ENCODE results near the gene CASS4. TPM values are rescaled to one million over a fixed set of nuclear protein-coding genes. Genes with fewer than 3 reads are reported as not detected.

CASS4 gene
- total and polyA plus RNA-seq, 7 donors: 0.08 to 0.73 (median 0.34) TPM

DNA sequence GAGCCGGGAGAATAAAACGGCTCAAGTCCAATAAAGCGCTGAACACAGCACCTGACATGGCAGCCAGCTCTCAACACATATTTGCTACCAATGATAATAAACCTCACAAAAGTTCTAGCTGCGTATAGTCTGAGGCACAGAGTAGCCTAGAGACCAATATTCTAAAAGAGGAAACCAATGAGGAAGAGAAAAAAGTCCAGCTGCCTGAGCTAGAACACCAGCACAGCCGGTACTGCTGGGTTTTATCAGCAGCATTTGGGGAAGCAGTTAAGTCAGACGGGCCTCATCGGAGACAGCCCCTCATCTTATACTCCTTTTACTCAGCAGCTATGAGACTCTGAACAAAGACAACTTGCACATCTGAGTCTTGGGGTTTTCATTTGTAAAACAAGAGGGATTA, 53.9 kb downstream of the CASS4 start:
- WGBS, 3 donors: 54 to 76% (median 64%) methylated on average over 7 of the region's 7 CpGs
- Histone ChIP-seq H3K27ac (no peak overlapping the region), H3K4me1 (peaks cover 14% of the 10 kb centered on the region), H3K4me3 (no peak overlapping the region), H3K27me3 (ENCODE audit: insufficient read depth in 3 of 3, low read length in 2 of 3) (no peaks in the 10 kb centered on the region), H3K36me3 (ENCODE audit: insufficient read depth in 1 of 2, low read depth in 1 of 2) (peaks cover 0 to 5% of the 10 kb centered on the region in 2 donors), H3K9me3 (no peaks in the 10 kb centered on the region)
- intact Hi-C loops (cut with DNase I): loop anchor here in 1 of 2 donors (5.0 kb wide), 1 partner anchor 59 kb away; no protein-coding TSS in a partner anchor
- TF ChIP-seq CTCF (IDR thresholded peaks at IDR 0.05): no peak
- DNase-seq: no peak
- no peak for ATAC-seq

DNA sequence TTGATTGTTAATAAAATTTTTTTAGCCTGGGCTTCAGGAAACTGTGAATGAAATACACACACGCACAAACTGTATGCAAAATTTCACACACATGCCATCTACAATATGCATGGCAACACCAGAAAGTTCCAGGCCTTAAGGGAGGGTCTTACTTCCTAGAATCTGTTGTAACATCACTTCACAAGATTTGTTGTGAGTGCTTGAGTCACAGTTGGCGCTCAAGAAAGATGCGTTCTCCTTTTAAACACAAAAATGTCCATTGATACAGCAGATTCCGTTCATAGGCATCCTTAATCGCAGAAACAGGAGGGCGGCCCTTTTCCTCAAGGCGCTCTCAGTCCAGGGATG, 55.9 kb downstream of the CASS4 start:
- Histone ChIP-seq H3K27ac (peak overlapping the region; percentile 82), H3K9me3 (no peaks in the 10 kb centered on the region), H3K4me1 (peaks cover 14% of the 10 kb centered on the region), H3K27me3 (ENCODE audit: insufficient read depth in 3 of 3, low read length in 2 of 3) (no peaks in the 10 kb centered on the region), H3K36me3 (ENCODE audit: insufficient read depth in 1 of 2, low read depth in 1 of 2) (peaks cover 0 to 7% of the 10 kb centered on the region in 2 donors), H3K4me3 (peak overlapping the region; percentile 71)
- TF ChIP-seq CTCF (IDR thresholded peaks at IDR 0.05): no peak
- DNase-seq (no peak), ATAC-seq (peak in 2 of 4 donors; percentile 3)
- WGBS, 3 donors: 2 to 4% (median 3%) methylated on average over 7 of the region's 7 CpGs
- intact Hi-C loops (cut with DNase I): loop anchor here (2.0 to 5.0 kb wide), 3 partner anchors 61 to 77 kb away; partner anchors contain the start of genes AURKA (in 1 of the 2) and CSTF1 (in 1 of the 2)

- Histone ChIP-seq H3K27me3 (ENCODE audit: insufficient read depth in 3 of 3, low read length in 2 of 3) (no peaks in the 10 kb centered on the region), H3K9me3 (no peaks in the 10 kb centered on the region), H3K4me1 (peaks cover 14% of the 10 kb centered on the region), H3K4me3 (peak within 1 kb of the TSS; percentile 71), H3K36me3 (ENCODE audit: insufficient read depth in 1 of 2, low read depth in 1 of 2) (peaks cover 0 to 13% of the 10 kb centered on the region in 2 donors), H3K27ac (peak within 1 kb of the TSS; percentile 82)
- ATAC-seq: peak; percentile 100
- peak; percentile 95 to 97 for DNase-seq
- WGBS, 3 donors: 0 to 1% (median 0%) methylated on average over 51 to 55 of the region's 55 CpGs
- no peak for TF ChIP-seq CTCF (IDR thresholded peaks at IDR 0.05)
- intact Hi-C loops (cut with DNase I): loop anchor here (2.0 to 5.0 kb wide), 3 partner anchors 61 to 78 kb away; partner anchors contain the start of genes AURKA (in 1 of the 2) and CSTF1 (in 1 of the 2)
Measured at GRCh38 chr20:56468316-56469076, 56.4 kb downstream of the CASS4 start, which contains the start of gene RTF2. RTF2 (plus strand) TSS chr20:56468627; CDS start chr20:56468698, 71 bp downstream.

GRCh38 chr20:56469077-56469449, 57.0 kb downstream of the CASS4 start:
- Histone ChIP-seq H3K4me3 (peak overlapping the region; percentile 71), H3K27ac (peak overlapping the region; percentile 82), H3K4me1 (peaks cover 14% of the 10 kb centered on the region), H3K9me3 (no peaks in the 10 kb centered on the region), H3K27me3 (ENCODE audit: insufficient read depth in 3 of 3, low read length in 2 of 3) (no peaks in the 10 kb centered on the region), H3K36me3 (ENCODE audit: insufficient read depth in 1 of 2, low read depth in 1 of 2) (peaks cover 0 to 19% of the 10 kb centered on the region in 2 donors)
- intact Hi-C loops (cut with DNase I): loop anchor here (2.0 to 5.0 kb wide), 3 partner anchors 62 to 78 kb away; partner anchors contain the start of genes AURKA (in 1 of the 2) and CSTF1 (in 1 of the 2)
- 21 to 24% (median 23%) methylated on average over 8 of the region's 8 CpGs for WGBS, 3 donors
- no peak for TF ChIP-seq CTCF (IDR thresholded peaks at IDR 0.05)
- DNase-seq (no peak), ATAC-seq (no peak)
